DMS53 treated with DMSO at 0.1 percent for 48 hours (cell line): Measurements from ENCODE around the gene ELOVL5.
"Not testable (repeated sequence)": the region's sequence is repeated elsewhere in the genome, so short reads cannot be mapped to it uniquely, and the experiment has no call there.

ENCODE experiments used
- DNase-seq: peaks from one replicate; lab custom pipeline; 2025; ENCODE audit not compliant: unreplicated experiment; lab: John Stamatoyannopoulos, UW

ELOVL5 gene

DNA sequence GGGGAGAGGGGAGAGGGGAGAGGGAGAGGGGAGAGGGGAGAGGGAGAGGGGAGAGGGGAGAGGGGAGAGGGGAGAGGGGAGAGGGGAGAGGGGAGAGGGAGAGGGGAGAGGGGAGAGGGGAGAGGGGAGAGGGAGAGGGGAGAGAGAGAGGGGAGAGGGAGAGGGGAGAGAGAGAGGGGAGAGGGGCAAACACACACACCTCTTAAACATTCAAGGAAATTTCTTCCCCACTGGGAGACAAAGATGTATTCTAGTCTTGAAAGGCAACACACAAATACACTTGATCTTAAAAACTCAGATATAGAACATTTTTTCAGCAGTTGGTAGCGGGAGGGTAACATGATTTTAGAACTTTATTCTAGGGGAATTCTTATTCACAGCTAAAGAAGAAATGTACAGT is 42.5 kb downstream of the ELOVL5 start:
- DNase-seq = not testable (repeated sequence)

- DNase-seq = not testable (repeated sequence)
Measured at GRCh38 chr6:53305506-53306005, 43.2 kb downstream of the ELOVL5 start.

DNA sequence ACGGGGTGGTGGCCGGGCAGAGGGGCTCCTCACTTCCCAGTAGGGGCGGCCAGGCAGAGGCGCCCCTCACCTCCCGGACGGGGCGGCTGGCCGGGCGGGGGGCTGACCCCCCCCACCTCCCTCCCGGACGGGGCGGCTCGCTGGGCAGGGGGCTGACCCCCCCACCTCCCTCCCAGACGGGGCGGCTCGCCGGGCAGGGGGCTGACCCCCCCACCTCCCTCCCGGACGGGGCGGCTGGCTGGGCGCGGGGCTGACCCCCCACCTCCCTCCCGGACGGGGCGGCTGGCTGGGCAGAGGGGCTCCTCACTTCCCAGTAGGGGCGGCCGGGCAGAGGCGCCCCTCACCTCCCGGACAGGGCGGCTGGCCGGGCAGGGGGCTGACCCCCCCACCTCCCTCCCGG is 43.8 kb downstream of the ELOVL5 start:
- not testable (repeated sequence) for DNase-seq

DNA sequence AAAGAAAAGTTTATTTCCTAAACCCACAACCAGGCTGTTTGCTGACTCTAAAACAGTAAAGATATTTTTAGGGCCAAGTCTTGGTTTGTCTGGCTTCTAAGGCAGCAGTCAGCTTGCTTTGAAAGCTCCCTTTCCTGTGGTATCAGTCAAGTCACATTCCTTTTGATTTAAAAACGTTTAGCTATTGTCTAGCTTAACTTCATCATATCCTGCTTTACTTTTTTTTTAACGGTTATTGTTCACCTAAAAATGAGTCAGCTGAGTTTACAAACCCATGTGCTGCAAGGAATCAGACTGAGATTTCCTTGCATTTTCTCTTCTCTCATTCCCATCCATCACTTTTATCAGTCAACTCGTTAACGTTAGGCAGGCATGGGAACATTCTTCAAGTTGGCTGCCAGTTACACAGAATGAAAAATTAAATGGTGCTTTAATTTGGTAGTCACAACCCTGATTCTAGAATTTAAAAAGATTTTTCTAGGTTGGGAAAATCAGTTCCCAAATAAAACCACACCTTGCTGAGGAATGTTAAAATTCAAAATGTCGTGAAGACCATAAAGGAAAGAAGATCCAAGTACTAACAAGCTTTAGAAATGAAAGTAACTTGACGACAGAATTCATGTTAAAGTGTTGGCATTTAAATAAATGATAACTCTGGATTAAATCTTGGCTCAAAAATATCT is 45.9 kb downstream of the ELOVL5 start:
- peak; percentile 12 for DNase-seq

GRCh38 chr6:53301801-53302537 is 46.8 kb downstream of the ELOVL5 start:
- DNase-seq = no peak

DNA sequence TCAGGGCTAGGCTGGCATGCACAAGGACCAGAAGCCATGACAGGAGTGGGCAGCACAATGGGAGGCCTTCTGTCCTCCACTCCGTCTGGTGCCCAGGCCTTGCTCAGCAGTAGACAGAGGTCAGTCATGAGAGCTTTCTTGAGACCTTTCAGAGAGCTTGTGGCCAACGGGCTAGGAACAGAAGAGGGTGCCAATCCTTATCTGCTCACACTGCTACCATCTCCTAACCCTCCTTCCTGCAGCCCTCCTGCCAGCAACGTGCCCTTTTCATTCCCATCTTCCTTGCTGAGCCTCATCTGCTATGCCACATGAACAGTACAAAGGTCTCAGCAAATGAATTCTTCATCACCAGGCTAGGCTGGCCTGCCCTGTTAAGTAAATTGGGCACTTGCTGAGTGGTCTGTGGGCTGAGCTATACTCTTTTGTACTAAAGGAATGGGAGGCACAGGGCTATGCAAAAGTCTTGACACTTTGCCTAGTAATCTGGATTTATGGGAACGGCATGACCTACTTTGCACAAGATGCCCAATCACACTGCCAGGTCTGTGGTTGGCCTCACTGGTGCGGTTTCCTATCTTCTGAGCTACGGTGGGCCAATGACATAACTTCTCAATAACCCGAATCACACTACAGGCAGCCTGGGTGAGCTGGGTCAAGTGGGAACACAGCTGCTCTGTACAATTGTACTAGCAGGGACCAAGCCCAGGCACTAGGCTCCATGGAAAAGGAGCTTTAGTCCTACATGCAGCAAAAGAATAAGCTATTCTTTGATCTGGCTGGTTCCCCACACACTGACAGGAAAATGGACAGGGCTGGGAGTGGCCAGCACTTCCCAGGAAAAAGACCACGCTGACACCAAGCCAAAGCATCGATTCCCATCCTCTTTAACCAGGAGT is 47.8 kb downstream of the ELOVL5 start:
- DNase-seq = no peak

DNA sequence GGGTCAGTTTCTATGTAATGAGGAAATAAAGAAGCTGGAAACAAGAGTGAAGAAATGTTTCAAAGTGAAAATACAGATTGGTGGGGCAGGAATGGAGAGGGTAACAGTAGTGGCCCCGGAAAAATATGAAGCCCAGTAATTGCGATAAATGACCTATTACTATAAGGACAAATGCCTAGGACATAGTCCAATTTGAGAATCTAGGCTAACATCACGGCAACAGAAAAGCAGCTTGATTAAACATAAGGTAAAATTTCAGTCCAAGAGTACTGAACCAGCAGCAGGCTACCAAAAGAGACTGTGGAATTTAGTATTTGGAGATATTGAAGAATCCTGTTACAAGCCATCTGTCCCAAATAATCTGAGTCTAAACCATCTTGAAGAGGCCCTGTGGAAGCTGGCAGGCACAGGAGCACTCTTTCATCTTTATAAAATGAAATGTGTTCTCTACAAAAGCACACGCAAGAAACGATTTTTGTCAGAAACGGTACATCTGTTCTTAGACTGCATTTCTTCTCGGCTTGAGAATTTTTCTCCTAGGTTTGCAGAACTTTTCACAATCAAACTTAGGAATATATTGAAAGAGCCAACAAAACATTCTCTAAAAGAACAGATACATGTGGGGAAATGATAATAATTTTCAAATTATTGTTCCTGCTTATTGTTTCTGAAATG is 49.3 kb downstream of the ELOVL5 start:
- DNase-seq = no peak

DNA sequence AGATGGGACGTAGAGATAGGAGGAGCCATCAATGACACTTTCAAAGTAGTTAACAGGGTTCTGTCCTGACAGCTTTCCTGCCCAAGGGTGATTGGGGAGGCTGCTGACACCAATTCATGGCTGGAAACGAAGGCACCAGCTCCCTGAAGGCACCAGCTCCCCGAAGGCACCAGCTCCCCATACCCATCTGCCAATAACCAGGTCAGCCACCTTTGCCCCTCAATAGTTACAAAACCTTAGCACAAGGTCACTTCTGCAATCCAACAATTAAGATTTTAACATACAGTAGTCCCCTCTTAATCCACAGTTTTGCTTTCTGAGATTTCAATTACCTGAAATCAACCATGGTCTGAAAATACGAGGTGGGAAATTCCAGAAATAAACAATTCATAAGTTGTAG is 51.7 kb downstream of the ELOVL5 start:
- no peak for DNase-seq

GRCh38 chr6:53295176-53295575 is 53.6 kb downstream of the ELOVL5 start:
- DNase-seq = no peak

GRCh38 chr6:53294611-53295010 is 54.1 kb downstream of the ELOVL5 start:
- no peak for DNase-seq

GRCh38 chr6:53294095-53294494 is 54.7 kb downstream of the ELOVL5 start:
- no peak for DNase-seq

GRCh38 chr6:53293691-53294090 is 55.1 kb downstream of the ELOVL5 start:
- no peak for DNase-seq

- DNase-seq = no peak
Measured at GRCh38 chr6:53290537-53291510, 57.9 kb downstream of the ELOVL5 start.

GRCh38 chr6:53287336-53288225 is 61.2 kb downstream of the ELOVL5 start:
- DNase-seq = no peak

GRCh38 chr6:53284901-53285300 is 63.8 kb downstream of the ELOVL5 start:
- no peak for DNase-seq

GRCh38 chr6:53282741-53283140 is 66.0 kb downstream of the ELOVL5 start:
- no peak for DNase-seq

DNA sequence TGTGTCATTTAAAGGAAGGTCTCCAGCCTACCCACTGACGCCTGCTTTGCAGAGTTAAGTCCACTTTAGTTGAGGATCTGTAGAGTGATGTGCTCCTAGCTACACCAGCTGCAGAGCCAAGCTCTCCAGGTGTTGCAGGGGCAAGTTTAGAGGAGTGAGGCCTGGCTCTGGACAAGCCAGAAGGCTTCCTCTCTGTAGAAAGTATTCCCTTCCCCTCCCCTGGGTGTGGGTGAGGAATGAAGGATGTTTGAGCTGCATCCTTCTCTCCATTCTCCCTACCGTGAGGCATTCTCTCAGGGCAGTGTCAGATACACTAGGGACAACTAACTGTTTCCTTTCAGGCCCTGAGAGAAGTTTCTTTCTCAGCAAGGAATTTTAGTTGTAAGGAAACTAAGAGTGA is 66.5 kb downstream of the ELOVL5 start:
- DNase-seq = no peak

DNA sequence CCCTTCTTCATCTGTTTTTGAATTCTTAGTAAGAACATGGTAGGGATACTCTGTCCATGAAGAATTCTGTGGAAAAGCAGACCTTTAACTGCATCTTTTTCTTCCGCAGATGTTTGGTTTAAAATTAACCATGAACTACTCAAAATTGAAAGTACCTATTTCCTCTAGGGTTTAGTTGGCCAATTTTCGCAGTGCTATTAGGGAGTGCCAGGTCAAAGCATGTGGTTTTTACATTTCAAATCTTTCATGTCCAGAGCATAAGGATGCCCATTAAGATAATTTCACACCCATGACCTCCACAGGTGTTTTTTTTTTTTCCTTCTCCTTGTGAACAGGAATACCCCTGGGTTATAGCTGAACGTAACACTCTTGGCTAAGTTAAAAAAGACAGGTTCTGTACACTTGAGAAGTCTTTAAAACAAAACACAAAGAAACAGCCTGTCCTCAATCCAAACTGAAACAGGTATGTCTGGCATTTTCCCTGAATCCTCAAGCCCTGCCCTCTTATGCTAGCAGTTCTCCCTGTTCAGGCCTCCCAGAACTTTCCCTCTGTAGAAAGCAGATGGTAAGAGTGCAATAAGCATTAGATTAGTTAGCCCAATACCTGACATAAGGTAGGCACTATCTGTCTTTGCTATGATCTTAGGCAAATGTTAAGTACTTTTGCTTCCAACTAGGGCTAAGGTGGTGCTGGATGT is 67.1 kb downstream of the ELOVL5 start:
- no peak for DNase-seq
